Thymus (tissue), 11 donors: ENCODE measurements around the gene MCOLN2. TPM values are rescaled to one million over a fixed set of nuclear protein-coding genes. Genes with fewer than 3 reads are reported as not detected.
"Not testable (repeated sequence)": the region's sequence is repeated elsewhere in the genome, so short reads cannot be mapped to it uniquely, and the experiment has no call there.

Experiments
- DNase-seq, 9 donors: peaks; one replicate each; pipeline ENCODE4 v3.0.0-alpha.2; 2013; ENCODE audit warnings: low spot score in 9 of 9, low read depth in 6 of 9, missing footprints in 1 of 9
- H3K27ac ChIP-seq, 2 donors: one replicate each; pipeline ENCODE4 v1.5.1; 2013; ENCODE audit warnings: control low read depth in 1 of 2, low read depth in 1 of 2, low read length in 1 of 2, mild to moderate bottlenecking in 1 of 2, moderate library complexity in 1 of 2
- H3K27me3 ChIP-seq, 2 donors: one replicate each; pipeline ENCODE4 v1.5.1; 2013; ENCODE audit warnings: low read length in 1 of 2; ENCODE audit not compliant: control insufficient read depth in 2 of 2, insufficient read depth in 1 of 2
- H3K36me3 ChIP-seq, 2 donors: one replicate each; pipeline ENCODE4 v1.5.1; 2013; ENCODE audit warnings: low read length in 1 of 2, mild to moderate bottlenecking in 1 of 2, moderate library complexity in 1 of 2; ENCODE audit not compliant: control insufficient read depth in 2 of 2, insufficient read depth in 2 of 2
- H3K4me1 ChIP-seq, 2 donors: one replicate each; pipeline ENCODE4 v1.5.1; 2013; ENCODE audit warnings: low read length in 2 of 2; ENCODE audit not compliant: control insufficient read depth in 2 of 2, insufficient read depth in 2 of 2
- H3K4me3 ChIP-seq, 2 donors: one replicate each; pipeline ENCODE4 v1.5.1; 2013; ENCODE audit warnings: low read length in 2 of 2, control low read depth in 1 of 2, mild to moderate bottlenecking in 1 of 2
- H3K9me3 ChIP-seq, 2 donors: one replicate each; pipeline ENCODE4 v1.5.1; 2013; ENCODE audit warnings: low read length in 1 of 2, mild to moderate bottlenecking in 1 of 2; ENCODE audit not compliant: control insufficient read depth in 2 of 2, insufficient read depth in 1 of 2
- WGBS: extraction: QIAGEN DNeasy Blood & Tissue Kit; methylation state at CpG from one replicate; pipeline ENCODE4 v1.1.7; 2013; 5-methylcytosine and 5-hydroxymethylcytosine counted together
- polyA plus RNA-seq: library from polyadenylated mRNA; stranded (reverse); fragments of 200-250 nt; gene quantifications from one replicate; pipeline ENCODE4 v1.2.3, GENCODE V29; 2013
- total RNA-seq: library from RNA; stranded (reverse); fragments of 120-200 nt; gene quantifications from one replicate; pipeline ENCODE4 v1.2.4, GENCODE V29; 2013
- donor health status: healthy.

The MCOLN2 gene
- total and polyA plus RNA-seq, 2 donors = 8.0 to 18.2 TPM

- peaks cover 37 to 49% of the 10 kb centered on the region in 2 donors for H3K27me3 ChIP-seq
- H3K9me3 ChIP-seq = no peaks in the 10 kb centered on the region
- DNase-seq = no peak
- no peaks in the 10 kb centered on the region for H3K36me3 ChIP-seq
- H3K27ac ChIP-seq = peak overlapping the region in 1 of 2 donors; percentile 26
- H3K4me1 ChIP-seq = peaks cover 5 to 16% of the 10 kb centered on the region in 2 donors
- 87% methylated on average over 10 of the region's 10 CpGs for WGBS
- no peak overlapping the region for H3K4me3 ChIP-seq
These were observed 1.2 kb downstream of the MCOLN2 start for GRCh38 chr1:84995484-84996334.

DNA sequence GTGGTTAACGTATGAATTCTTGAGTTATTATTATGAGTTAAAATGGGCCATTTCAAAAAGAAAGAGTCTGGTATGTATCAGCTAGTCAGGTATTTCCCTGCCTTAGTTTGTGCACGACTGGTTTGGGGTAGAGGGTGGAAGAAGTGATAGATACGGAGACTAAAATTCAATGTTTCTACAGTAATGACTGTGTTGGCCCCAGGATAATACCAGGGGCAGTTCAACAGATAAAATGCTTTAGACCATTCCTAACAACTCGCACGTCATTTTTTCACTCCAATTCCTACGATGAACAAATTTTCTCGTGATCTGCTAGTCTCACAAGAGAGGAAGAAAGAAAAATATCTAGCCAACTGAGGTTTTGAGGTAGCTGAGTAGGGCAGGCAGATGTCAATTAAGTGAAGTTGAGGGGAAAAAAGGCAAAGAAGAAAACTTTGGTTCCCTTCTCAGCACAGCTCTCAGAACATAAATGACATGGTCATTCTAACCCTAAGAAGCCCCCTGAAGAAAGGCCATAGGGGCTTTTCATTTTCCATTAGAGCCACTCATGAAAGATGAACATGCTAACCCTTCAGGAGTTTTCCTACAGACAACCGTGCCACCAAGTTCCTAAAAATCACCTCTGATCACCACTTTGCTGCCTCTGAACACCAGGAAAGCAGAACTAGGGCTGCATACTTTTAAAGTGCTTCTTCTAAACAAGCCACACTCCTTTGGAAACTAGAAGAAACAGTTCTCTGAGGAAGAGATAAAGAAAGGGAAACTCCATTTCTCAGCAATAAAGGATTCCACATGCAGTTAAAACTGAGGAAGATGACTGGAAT is 5.6 kb downstream of the MCOLN2 start:
- no peaks in the 10 kb centered on the region for H3K9me3 ChIP-seq
- H3K36me3 ChIP-seq = no peaks in the 10 kb centered on the region
- 73% methylated on average over 8 of the region's 8 CpGs for WGBS
- H3K4me3 ChIP-seq = no peak overlapping the region
- H3K4me1 ChIP-seq = no peaks in the 10 kb centered on the region
- peak in 1 of 9 donors; percentile 13 for DNase-seq
- H3K27ac ChIP-seq = no peak overlapping the region
- H3K27me3 ChIP-seq = peaks cover 8 to 10% of the 10 kb centered on the region in 2 donors

DNA sequence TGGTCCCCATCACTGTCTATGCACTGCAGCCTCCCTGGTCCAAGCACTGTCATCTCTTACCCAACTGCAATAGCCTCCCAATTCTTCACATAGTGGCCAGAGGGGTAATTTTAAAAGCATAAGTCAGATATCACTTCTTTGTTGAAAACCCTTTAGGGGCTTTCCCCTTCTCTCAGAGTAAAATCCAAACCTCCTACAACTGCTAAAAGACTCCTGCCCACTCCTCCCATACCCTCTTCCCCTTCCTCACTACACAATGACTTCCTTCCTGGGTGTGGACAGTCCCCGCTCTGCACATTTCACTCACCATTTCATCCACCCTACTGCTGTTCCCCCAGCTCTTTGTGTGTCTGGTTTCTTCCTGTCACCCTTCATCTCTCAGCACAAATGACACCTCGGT is 8.3 kb downstream of the MCOLN2 start:
- no peak overlapping the region for H3K27ac ChIP-seq
- H3K27me3 ChIP-seq = no peaks in the 10 kb centered on the region
- H3K9me3 ChIP-seq = no peaks in the 10 kb centered on the region
- WGBS = 59% methylated on average over 2 of the region's 2 CpGs
- H3K4me3 ChIP-seq = no peak overlapping the region
- no peak for DNase-seq
- H3K4me1 ChIP-seq = no peaks in the 10 kb centered on the region
- H3K36me3 ChIP-seq = no peaks in the 10 kb centered on the region

DNA sequence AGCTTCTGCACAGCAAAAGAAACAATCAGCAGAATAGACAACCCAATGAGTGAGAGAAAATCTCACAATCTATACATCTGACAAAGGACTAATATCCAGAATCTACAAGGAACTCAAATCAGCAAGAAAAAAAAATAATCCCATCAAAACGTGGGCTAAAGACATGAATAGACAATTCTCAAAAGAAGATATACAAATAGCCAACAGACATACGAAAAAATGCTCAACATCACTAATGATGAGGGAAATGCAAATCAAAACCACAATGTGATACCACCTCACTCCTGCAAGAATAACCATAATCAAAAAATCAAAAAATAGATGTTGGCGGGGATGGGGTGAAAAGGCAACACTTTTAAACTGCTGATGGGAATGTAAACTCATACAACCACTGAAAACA is 10.4 kb downstream of the MCOLN2 start:
- DNase-seq, H3K4me1 ChIP-seq, H3K9me3 ChIP-seq, H3K27me3 ChIP-seq, H3K27ac ChIP-seq, H3K4me3 ChIP-seq, H3K36me3 ChIP-seq: not testable (repeated sequence)
- WGBS = 94% methylated on average over 3 of the region's 3 CpGs

GRCh38 chr1:84985365-84985764 is 11.5 kb downstream of the MCOLN2 start:
- no peaks in the 10 kb centered on the region for H3K4me1 ChIP-seq
- no peak for DNase-seq
- no peaks in the 10 kb centered on the region for H3K9me3 ChIP-seq
- H3K27me3 ChIP-seq = no peaks in the 10 kb centered on the region
- no peak overlapping the region for H3K27ac ChIP-seq
- no peaks in the 10 kb centered on the region for H3K36me3 ChIP-seq
- no peak overlapping the region for H3K4me3 ChIP-seq

GRCh38 chr1:84982395-84982794 is 14.5 kb downstream of the MCOLN2 start:
- DNase-seq = no peak
- no peaks in the 10 kb centered on the region for H3K27me3 ChIP-seq
- H3K27ac ChIP-seq = no peak overlapping the region
- H3K4me3 ChIP-seq = no peak overlapping the region
- H3K9me3 ChIP-seq = no peaks in the 10 kb centered on the region
- WGBS = 97% methylated on average over 2 of the region's 2 CpGs
- no peaks in the 10 kb centered on the region for H3K4me1 ChIP-seq
- H3K36me3 ChIP-seq = no peaks in the 10 kb centered on the region

DNA sequence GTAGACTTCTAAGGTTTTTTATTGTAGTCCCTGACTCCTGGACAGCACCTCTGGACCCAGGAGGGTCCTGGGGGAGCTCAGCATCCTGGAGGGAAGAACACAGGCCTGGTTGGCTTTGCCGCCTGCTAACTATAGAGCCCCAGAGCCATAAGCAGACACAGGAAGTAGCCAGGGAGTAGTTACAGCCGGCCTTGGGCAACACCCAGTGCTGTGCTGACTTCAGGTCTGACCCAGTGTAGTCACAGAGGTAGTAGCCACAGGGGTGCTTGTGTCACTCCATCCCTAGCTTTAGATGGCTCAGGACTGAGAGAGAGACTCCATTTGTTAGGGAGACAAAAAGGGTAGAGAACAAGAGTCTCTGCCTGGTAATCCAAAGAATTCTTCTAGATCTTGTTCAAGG is 21.9 kb downstream of the MCOLN2 start:
- WGBS = 64% methylated on average over 2 of the region's 2 CpGs
- H3K9me3 ChIP-seq = no peaks in the 10 kb centered on the region

DNA sequence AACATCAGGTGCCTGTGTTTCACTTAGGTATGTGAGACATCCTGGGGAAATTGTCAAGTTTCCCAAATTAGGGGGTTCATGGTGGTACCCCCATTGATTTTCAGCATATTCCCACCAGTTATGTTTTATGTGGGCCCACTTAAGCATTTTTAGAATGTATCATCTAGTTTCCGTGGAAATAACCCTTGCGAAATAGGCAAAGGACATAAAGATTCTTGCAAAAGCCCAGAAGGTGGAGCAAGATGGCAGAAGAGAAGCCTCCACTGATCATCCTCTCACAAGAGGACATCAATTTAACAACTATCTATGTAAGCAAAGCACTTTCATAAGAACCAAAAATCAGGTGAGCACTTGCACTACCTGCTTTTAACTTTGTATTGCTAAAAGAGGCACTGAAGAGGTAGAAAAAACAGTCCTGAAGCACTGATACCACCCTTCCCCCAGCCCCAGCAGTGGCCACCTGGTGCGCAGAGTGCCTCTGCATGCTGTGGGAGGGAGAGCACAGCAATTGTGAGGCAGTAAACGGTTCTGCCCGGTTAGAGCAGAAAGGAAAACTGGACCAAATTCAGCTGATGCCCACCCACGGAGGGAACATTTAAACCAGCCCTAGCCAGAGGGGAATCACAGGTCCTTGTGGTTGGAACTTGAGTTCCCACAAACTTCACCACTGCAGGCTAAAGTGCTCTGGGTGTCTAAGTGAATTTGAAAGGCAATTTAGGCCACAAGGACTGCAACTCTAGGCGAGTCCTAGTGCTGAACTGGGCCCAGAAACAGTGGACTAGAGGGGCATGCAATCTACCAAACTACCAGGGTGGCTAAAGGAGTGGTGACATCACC is 23.2 kb downstream of the MCOLN2 start:
- WGBS = 91% methylated on average over 7 of the region's 7 CpGs
- no peak overlapping the region for H3K27ac ChIP-seq
- H3K4me3 ChIP-seq = no peak overlapping the region
- no peaks in the 10 kb centered on the region for H3K27me3 ChIP-seq
- H3K9me3 ChIP-seq = no peaks in the 10 kb centered on the region
- DNase-seq = no peak
- no peaks in the 10 kb centered on the region for H3K4me1 ChIP-seq
- no peaks in the 10 kb centered on the region for H3K36me3 ChIP-seq

More for the DNA sequence above, 21.9 kb downstream of the MCOLN2 start:
- Histone ChIP-seq H3K4me3 (no peak overlapping the region), H3K27ac (no peak overlapping the region), H3K27me3 (no peaks in the 10 kb centered on the region), H3K4me1 (no peaks in the 10 kb centered on the region), H3K36me3 (no peaks in the 10 kb centered on the region)
- no peak for DNase-seq
